Non-pigmented ciliary epithelial cell (primary cell): ENCODE measurements around the gene PLA2G4A.
A peak's percentile ranks its signal among the peaks of the same experiment; 100 is the strongest.

Experiments
- DNase-seq: peaks from one replicate; pipeline ENCODE4 v3.0.0-alpha.2; 2010; ENCODE audit warnings: low read depth

PLA2G4A gene

DNA sequence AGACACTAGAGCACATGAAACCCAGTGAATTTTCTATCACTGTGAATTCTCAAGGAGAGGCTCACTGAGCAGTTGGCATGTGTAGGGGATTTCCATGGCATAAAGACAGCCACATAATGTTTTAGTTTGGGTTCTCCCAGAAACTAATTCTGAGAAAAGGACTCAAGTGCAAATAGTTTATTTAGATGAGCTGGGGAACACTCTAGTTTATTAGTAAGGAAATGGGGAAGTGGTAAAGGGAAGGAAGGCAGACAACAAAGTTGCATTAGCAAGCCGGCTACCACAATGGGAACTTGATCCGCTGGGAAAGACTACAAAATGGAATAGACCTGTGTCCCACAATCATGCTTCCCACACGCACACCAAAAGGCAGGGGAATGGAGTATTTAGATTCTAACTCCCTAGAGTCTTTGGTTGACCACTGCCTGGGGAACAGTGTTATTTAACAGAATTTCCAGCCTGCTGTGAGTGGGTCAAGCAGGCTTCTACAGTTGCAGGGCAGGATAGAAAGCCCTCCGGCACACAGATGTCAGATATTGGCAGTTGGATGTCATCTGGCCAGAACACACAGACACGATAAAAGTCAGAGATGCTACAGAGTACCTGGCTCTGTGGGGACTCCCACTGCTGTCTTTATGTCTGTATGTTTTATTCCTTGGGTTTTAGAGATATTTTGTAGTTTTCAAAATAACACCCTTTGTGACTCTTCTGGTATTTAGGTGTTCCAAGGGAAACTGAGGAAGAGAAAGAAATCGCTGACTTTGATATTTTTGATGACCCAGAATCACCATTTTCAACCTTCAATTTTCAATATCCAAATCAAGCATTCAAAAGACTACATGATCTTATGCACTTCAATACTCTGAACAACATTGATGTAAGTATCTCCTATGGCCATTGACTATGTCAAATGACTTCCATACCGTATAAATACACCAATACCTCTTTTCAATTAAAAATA lies 150.1 kb downstream of the PLA2G4A start:
- no peak for DNase-seq

DNA sequence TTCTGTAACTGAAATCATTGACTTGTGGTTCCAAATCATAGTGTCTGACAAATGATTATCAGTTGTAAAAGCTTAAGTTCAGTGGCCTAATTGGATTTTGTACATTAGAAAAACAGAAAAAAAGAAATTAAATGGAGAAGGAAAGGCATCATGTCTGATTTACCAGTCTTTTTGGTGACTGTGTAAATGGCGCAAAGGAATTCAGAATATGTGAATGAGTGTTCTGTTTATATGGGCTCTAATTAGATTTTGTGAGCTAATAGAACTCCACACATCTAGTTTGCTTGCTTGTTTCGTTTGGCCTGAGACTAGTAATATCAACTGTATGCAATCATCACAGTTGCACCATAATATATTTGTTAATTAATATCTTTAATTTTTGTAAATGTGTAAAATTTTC lies 151.7 kb downstream of the PLA2G4A start:
- no peak for DNase-seq

- no peak for DNase-seq
Observed at GRCh38 chr1:186982116-186982515, 153.4 kb downstream of the PLA2G4A start.

DNA sequence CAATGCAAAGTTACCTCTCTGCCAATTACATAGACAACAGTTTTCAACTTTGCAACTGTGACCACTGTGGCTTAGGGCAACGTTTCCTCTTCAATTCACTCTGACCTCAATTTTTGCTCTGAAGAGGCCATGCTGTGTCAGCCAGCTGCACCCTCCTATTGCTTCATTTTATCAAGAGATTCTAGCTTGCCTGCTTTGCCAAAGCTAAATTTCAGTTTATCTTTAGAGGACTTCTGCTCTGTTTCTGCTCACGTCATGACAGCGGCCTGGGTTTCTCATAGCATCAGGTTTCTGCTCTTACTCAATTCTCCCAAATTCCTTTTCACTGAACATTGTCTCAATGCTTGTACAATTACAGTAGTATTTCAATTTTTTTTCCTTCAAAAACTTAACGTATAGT lies 154.6 kb downstream of the PLA2G4A start:
- DNase-seq, result peak; percentile 71

DNA sequence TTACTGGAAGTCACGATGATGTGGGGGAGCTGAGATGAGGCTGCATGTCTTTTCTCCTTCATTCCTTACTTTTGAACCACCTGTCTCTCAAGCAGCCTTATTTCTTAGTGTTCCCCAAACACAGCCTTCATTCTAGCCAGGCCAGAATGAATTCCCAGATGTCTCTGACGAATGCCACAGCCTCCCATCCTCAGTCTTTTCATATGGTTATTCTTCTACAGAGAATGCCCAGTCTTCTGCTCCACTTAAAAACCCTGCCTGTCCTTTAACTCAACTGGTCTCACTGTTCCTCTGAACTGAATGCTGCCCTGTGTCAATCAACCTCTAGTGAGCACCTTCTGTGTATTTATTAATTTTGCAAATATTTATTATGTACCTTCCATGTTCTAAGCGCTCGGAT lies 156.2 kb downstream of the PLA2G4A start:
- no peak for DNase-seq

- no peak for DNase-seq
Observed at GRCh38 chr1:186985889-186986491, 157.2 kb downstream of the PLA2G4A start.

GRCh38 chr1:186987065-186987464 lies 158.3 kb downstream of the PLA2G4A start:
- DNase-seq, result no peak

GRCh38 chr1:186987769-186988168 lies 159.0 kb downstream of the PLA2G4A start:
- DNase-seq, result no peak

GRCh38 chr1:186993996-186994395 lies 165.2 kb downstream of the PLA2G4A start:
- no peak for DNase-seq

GRCh38 chr1:186994897-186995296 lies 166.1 kb downstream of the PLA2G4A start:
- DNase-seq, result no peak

- DNase-seq, result no peak
Observed at GRCh38 chr1:186996816-186997215, 168.1 kb downstream of the PLA2G4A start.

DNA sequence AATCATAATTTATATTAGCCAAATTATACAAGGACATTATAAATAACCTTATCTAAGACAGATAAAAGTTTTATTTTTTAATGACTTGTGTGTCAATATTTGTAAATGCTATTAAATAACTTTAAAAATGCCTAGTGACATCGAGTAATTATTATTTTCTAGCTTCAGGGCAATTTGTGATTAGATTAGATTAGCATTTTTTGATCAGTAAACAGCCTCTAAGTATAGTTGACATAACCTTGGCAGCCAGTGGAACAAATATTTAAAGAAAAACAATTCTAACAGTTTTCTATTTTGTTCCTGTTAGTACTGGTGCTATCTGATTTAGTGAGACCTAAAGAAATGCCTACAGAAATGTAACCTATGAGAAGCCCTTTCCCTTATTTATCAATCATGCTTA lies 169.1 kb downstream of the PLA2G4A start:
- DNase-seq, result no peak

DNA sequence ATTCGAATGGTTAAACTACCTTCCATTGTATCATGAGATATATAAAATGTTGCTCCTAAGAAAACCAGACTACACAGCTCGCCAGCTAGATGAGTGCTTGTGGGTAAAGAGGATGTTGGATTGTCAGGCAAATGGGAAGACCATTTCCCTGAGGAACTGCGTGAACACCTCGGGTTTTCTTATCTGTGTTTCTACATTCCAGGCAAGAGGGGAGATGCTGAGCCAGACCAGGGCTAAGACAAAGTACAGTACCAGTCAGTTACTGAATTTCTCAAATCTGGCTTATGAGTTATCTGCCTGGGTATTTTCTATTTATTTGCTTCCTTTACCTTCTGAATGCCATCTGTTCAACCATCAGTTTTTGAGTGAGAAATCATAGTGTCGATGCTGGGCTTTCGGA lies 170.8 kb downstream of the PLA2G4A start:
- no peak for DNase-seq

GRCh38 chr1:187001198-187001889 lies 172.6 kb downstream of the PLA2G4A start:
- DNase-seq, result peak; percentile 82

DNA sequence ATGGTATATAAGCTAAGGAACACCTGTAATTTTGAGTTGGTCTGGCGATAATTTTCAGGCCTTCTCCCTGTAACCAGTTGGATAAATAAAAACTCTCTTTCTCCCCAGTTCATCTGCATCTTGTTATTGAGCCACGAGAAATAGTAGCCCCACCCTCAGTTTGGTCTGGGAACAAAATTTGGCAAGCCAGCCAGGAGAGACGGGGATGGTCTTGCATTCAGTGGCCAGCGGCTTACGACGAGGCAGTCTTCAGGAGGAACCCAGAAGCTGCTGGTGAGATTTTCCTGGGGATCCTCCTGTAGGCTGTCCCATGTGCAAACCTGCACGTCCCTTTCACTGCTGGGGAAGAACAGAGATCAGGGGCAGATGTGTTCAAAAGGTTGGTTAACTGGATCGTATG lies 174.6 kb downstream of the PLA2G4A start:
- DNase-seq, result no peak

DNA sequence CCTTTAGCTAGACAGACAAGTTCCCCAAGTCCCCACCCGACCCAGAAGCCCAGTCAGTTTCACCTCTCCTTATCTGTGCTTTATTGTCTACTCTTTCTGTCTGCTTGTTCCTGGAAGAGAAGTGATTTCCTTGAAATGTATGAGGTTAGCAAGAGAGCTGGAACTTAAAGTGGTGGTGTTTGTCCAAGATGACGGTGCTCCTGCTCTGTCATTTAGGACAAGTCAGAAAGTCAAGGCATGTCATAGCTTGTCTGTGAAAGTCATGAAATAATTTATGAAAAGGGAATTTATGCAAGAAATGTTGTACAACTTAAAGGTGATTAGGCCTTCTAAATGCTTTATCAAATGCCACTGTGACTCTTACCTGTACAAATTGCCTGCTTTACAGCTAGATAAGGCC lies 178.1 kb downstream of the PLA2G4A start:
- DNase-seq, result no peak

DNA sequence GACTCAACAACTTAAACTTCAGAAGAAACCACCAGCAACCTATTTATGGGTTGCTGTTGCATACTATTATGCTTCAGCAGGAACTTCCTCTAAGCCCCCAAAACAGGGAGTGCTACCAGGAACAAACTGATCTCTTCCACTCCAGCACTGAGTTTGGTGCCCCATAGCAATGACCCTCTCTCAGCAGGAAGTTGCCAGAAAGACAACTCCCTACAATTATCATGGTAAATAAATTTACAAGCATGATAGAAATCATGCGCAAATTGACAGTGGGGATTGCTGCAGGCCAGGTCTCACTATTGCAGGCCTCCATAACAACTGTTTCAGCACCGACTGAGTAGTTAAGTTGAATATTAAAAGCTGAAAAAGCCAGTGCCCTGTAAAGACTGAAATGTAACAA lies 180.6 kb downstream of the PLA2G4A start:
- no peak for DNase-seq

DNA sequence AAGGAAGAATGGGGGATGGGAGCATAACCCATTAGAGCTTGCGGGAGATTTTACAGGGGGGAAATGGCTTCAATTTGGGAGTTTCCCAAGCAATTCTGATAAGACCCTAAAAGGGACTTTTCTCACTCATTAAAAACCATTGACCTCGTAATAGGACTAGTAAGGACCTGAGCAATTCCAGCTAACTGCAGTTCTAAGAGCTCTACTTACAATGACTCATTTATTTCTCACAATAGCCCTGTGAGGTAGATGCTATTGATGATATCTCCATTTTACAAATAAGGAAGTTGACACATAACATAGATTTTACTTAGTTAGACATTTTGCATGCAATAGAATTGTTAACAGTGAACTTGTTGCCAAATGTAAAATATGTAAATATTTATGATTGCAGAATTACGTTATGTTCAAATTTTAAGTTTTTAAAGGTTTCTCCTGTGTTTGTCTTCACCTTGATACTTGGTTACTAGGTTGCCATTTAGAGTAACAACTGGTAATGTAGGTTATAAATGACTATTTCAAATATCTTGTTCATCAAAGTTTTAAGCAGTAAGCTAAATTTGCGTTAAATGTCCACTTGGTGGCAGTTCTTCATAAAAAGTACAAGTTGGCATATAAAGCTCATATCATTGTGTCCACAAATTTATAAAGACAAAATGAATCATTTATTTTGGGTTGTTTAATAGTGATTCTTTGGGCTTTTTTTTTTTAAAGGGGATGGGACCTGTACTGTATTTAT lies 182.0 kb downstream of the PLA2G4A start:
- DNase-seq, result no peak

GRCh38 chr1:187013582-187014200 lies 184.9 kb downstream of the PLA2G4A start:
- DNase-seq, result no peak

DNA sequence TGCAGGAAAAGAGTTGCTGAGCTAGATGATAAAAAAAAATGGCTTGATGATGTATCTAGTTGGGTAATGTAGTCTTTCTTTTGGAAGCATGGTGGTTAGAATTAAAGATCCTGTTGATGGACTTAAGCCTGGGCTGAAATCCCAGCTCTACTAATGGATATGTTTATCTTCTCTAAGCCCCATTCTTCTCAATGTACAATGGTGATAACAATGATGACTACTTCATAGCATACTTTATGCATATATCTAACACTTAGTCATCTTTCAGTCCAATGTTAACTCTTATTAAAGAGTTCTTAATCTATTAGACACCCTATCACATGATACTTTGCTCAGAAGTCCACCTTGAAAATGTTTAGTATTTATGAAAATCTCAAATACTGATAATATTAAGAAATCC lies 189.5 kb downstream of the PLA2G4A start:
- DNase-seq, result no peak

DNA sequence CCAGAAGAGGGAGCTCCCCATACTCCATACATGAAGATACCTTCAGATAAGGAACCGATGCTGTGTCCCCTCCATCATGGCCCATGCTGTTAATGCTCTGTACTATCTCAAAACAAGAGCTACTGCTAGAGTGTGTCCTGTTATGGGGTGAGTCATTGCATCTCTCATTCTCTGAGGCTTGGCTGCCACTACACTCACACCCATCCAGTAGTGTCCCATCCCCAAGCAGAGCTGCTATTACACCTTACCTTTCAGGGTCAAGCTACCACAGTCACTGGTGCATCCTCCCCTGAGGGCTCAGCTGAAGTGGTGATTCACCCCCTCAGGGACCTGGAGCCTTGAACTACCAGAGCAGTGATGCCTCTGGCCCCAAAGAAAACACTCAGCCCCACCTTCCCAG lies 198.5 kb downstream of the PLA2G4A start:
- no peak for DNase-seq
